ENCODE data around the gene SLC38A5.

Gene SLC38A5

DNA sequence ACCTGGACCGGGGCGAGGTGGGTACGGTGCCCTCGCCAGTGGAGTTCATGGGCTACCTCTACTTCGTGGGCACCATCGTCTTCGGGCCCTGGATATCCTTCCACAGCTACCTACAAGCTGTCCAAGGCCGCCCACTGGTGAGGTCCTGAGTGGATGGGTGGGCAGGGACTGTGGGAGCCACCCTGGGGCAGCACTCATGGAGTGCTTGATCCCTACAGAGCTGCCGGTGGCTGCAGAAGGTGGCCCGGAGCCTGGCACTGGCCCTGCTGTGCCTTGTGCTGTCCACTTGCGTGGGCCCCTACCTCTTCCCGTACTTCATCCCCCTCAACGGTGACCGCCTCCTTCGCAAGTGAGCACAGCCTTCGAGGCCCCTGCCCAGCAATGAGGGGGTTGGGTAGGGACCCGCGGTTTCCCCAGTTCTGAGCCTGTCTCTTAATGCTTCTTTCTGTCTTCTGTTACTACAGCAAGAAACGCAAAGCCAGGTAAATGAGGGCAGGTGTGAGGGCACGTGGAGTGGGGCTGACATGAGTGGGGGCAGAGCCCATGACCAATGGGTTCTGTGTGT lies 42.4 kb upstream of the SLC38A5 start:
- no peak overlapping the region for H4K91ac ChIP-seq (ENCODE audit: low read depth, low read length, poor library complexity)
- H3K9ac ChIP-seq (ENCODE audit: low read depth, low read length, poor library complexity), result no peak overlapping the region
- H3K14ac ChIP-seq (ENCODE audit: low read length), result no peak overlapping the region
- H3K23ac ChIP-seq (ENCODE audit: low read depth, low read length, poor library complexity), result no peak overlapping the region
- H4K8ac ChIP-seq (ENCODE audit: low read depth, low read length), result peak overlapping the region; percentile 43
- peaks cover 1 to 3% of the 10 kb centered on the region in 2 donors for H3K36me3 ChIP-seq (replicated peaks in 1 of 2; ENCODE audit: control insufficient read depth in 2 of 2, insufficient read depth in 2 of 2, low read length in 2 of 2)
- no peak overlapping the region for H2BK120ac ChIP-seq (ENCODE audit: low read depth, low read length)
- H3K27me3 ChIP-seq (ENCODE audit: control insufficient read depth in 3 of 3, insufficient read depth in 3 of 3, low read depth in 1 of 3, low read length in 3 of 3), result no peaks in the 10 kb centered on the region
- H3K4me3 ChIP-seq (ENCODE audit: low read length in 2 of 2), result no peak overlapping the region
- no CpG with 5 or more reads among the region's 20 CpGs for WGBS, 2 donors (ENCODE audit: extremely low coverage in 2 of 2, insufficient read length in 2 of 2, insufficient replicate concordance in 1 of 2)
- DNase-seq (ENCODE audit: low spot score), result no peak
- H3K4me2 ChIP-seq (ENCODE audit: insufficient read depth, low read length, poor library complexity, severe bottlenecking), result no peak overlapping the region
- H2BK5ac ChIP-seq (ENCODE audit: low read length), result no peak overlapping the region
- no peak overlapping the region for H2AK5ac ChIP-seq (ENCODE audit: low read depth, low read length)
- H3K18ac ChIP-seq (ENCODE audit: low read length), result no peak overlapping the region
- no peak overlapping the region for H2BK12ac ChIP-seq (ENCODE audit: low read length)
- no peaks in the 10 kb centered on the region for H3K9me3 ChIP-seq (replicated peaks in 1 of 2; ENCODE audit: control insufficient read depth in 2 of 2, insufficient read depth in 1 of 2, low read depth in 1 of 2, low read length in 2 of 2)
- no peak overlapping the region for H3K27ac ChIP-seq (replicated peaks; ENCODE audit: low read length)
- H3K79me1 ChIP-seq (ENCODE audit: low read depth, low read length), result no peaks in the 10 kb centered on the region
- peaks cover 0 to under 1% of the 10 kb centered on the region in 2 donors for H3K4me1 ChIP-seq (ENCODE audit: control insufficient read depth in 2 of 2, insufficient read depth in 1 of 2, low read depth in 1 of 2, low read length in 2 of 2)
- H3K4ac ChIP-seq (ENCODE audit: low read length), result no peak overlapping the region
- H2AFZ ChIP-seq (ENCODE audit: low read length), result no peak overlapping the region
- no peak overlapping the region for H2BK15ac ChIP-seq (ENCODE audit: low read length)

- no peak overlapping the region for H3K4me2 ChIP-seq (ENCODE audit: insufficient read depth, low read length, poor library complexity, severe bottlenecking)
- peaks cover 1 to 3% of the 10 kb centered on the region in 2 donors for H3K36me3 ChIP-seq (replicated peaks in 1 of 2; ENCODE audit: control insufficient read depth in 2 of 2, insufficient read depth in 2 of 2, low read length in 2 of 2)
- H4K8ac ChIP-seq (ENCODE audit: low read depth, low read length), result no peak overlapping the region
- H4K91ac ChIP-seq (ENCODE audit: low read depth, low read length, poor library complexity), result no peak overlapping the region
- no peak overlapping the region for H2BK15ac ChIP-seq (ENCODE audit: low read length)
- no peak overlapping the region for H3K4me3 ChIP-seq (ENCODE audit: low read length in 2 of 2)
- H3K27ac ChIP-seq (replicated peaks; ENCODE audit: low read length), result no peak overlapping the region
- DNase-seq (ENCODE audit: low spot score), result no peak
- H2AFZ ChIP-seq (ENCODE audit: low read length), result no peak overlapping the region
- H3K9me3 ChIP-seq (replicated peaks in 1 of 2; ENCODE audit: control insufficient read depth in 2 of 2, insufficient read depth in 1 of 2, low read depth in 1 of 2, low read length in 2 of 2), result no peaks in the 10 kb centered on the region
- H3K23ac ChIP-seq (ENCODE audit: low read depth, low read length, poor library complexity), result no peak overlapping the region
- no peak overlapping the region for H2AK5ac ChIP-seq (ENCODE audit: low read depth, low read length)
- no peak overlapping the region for H3K14ac ChIP-seq (ENCODE audit: low read length)
- H3K9ac ChIP-seq (ENCODE audit: low read depth, low read length, poor library complexity), result no peak overlapping the region
- no peaks in the 10 kb centered on the region for H3K79me1 ChIP-seq (ENCODE audit: low read depth, low read length)
- WGBS, 2 donors (ENCODE audit: extremely low coverage in 2 of 2, insufficient read length in 2 of 2, insufficient replicate concordance in 1 of 2), result no CpG with 5 or more reads among the region's 4 CpGs
- H2BK120ac ChIP-seq (ENCODE audit: low read depth, low read length), result no peak overlapping the region
- H3K27me3 ChIP-seq (ENCODE audit: control insufficient read depth in 3 of 3, insufficient read depth in 3 of 3, low read depth in 1 of 3, low read length in 3 of 3), result no peaks in the 10 kb centered on the region
- no peak overlapping the region for H3K4ac ChIP-seq (ENCODE audit: low read length)
- H3K18ac ChIP-seq (ENCODE audit: low read length), result no peak overlapping the region
- H3K4me1 ChIP-seq (ENCODE audit: control insufficient read depth in 2 of 2, insufficient read depth in 1 of 2, low read depth in 1 of 2, low read length in 2 of 2), result peaks cover 4% of the 10 kb centered on the region in 2 donors
- H2BK12ac ChIP-seq (ENCODE audit: low read length), result no peak overlapping the region
- no peak overlapping the region for H2BK5ac ChIP-seq (ENCODE audit: low read length)
These were observed 41.5 kb upstream of the SLC38A5 start for GRCh38 chrX:48511560-48511959.

DNA sequence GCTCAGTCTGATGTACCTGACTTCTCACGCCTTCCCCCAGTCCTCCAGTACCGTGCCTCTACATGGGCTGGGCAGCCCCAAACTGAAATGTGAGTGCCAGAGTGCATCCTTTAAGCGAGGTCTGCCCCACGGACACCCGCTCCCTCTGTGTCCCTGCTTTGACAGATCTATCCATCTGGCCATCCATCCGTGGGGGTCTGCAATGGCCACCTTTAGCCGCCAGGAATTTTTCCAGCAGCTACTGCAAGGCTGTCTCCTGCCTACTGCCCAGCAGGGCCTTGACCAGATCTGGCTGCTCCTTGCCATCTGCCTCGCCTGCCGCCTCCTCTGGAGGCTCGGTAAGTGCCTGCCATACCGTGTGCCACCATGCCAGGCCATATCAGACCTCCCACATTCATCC lies 39.6 kb upstream of the SLC38A5 start:
- H3K27ac ChIP-seq (replicated peaks; ENCODE audit: low read length), result no peak overlapping the region
- no peak overlapping the region for H3K23ac ChIP-seq (ENCODE audit: low read depth, low read length, poor library complexity)
- no peak for DNase-seq (ENCODE audit: low spot score)

DNA sequence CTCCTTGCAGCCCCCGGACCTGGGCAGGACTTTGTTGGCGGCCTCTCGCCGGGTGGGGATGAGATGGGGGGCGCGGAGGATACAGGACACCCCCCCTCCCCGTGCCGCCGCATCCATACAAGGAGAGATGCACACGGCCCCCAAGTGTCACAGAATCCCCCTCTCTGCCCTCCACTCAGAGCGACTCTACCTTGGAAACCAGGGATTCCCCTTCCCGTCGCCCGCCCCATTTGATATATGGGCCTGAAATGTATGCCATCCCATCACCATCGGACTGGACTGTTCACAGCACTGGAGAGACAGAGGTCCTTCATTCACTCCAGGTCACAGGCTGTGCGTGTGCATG lies 39.2 kb upstream of the SLC38A5 start:
- Histone ChIP-seq H3K9me3 (replicated peaks in 1 of 2; ENCODE audit: control insufficient read depth in 2 of 2, insufficient read depth in 1 of 2, low read depth in 1 of 2, low read length in 2 of 2) (no peaks in the 10 kb centered on the region), H3K18ac (ENCODE audit: low read length) (peak overlapping the region; percentile 15), H2BK12ac (ENCODE audit: low read length) (no peak overlapping the region), H3K4ac (ENCODE audit: low read length) (no peak overlapping the region), H2AFZ (ENCODE audit: low read length) (peak overlapping the region; percentile 95), H4K8ac (ENCODE audit: low read depth, low read length) (no peak overlapping the region), H2BK120ac (ENCODE audit: low read depth, low read length) (no peak overlapping the region), H3K4me1 (ENCODE audit: control insufficient read depth in 2 of 2, insufficient read depth in 1 of 2, low read depth in 1 of 2, low read length in 2 of 2) (peaks cover 4% of the 10 kb centered on the region in 2 donors), H3K27ac (replicated peaks; ENCODE audit: low read length) (no peak overlapping the region), H3K4me2 (ENCODE audit: insufficient read depth, low read length, poor library complexity, severe bottlenecking) (peak overlapping the region; percentile 62), H3K79me1 (ENCODE audit: low read depth, low read length) (no peaks in the 10 kb centered on the region), H2BK5ac (ENCODE audit: low read length) (no peak overlapping the region), H2AK5ac (ENCODE audit: low read depth, low read length) (no peak overlapping the region), H3K23ac (ENCODE audit: low read depth, low read length, poor library complexity) (no peak overlapping the region), H3K4me3 (ENCODE audit: low read length in 2 of 2) (peak overlapping the region; percentile 75 to 90), H3K14ac (ENCODE audit: low read length) (no peak overlapping the region), H3K9ac (ENCODE audit: low read depth, low read length, poor library complexity) (peak overlapping the region; percentile 83), H3K27me3 (ENCODE audit: control insufficient read depth in 3 of 3, insufficient read depth in 3 of 3, low read depth in 1 of 3, low read length in 3 of 3) (no peaks in the 10 kb centered on the region), H3K36me3 (replicated peaks in 1 of 2; ENCODE audit: control insufficient read depth in 2 of 2, insufficient read depth in 2 of 2, low read length in 2 of 2) (peaks cover 0 to 1% of the 10 kb centered on the region in 2 donors), H4K91ac (ENCODE audit: low read depth, low read length, poor library complexity) (no peak overlapping the region), H2BK15ac (ENCODE audit: low read length) (no peak overlapping the region)
- no CpG with 5 or more reads among the region's 16 CpGs for WGBS, 2 donors (ENCODE audit: extremely low coverage in 2 of 2, insufficient read length in 2 of 2, insufficient replicate concordance in 1 of 2)
- DNase-seq (ENCODE audit: low spot score), result no peak

More for the DNA sequence above, 39.6 kb upstream of the SLC38A5 start:
- H4K91ac ChIP-seq (ENCODE audit: low read depth, low read length, poor library complexity), result no peak overlapping the region
- H3K4me1 ChIP-seq (ENCODE audit: control insufficient read depth in 2 of 2, insufficient read depth in 1 of 2, low read depth in 1 of 2, low read length in 2 of 2), result peaks cover 4% of the 10 kb centered on the region in 2 donors
- H2BK15ac ChIP-seq (ENCODE audit: low read length), result no peak overlapping the region
- WGBS, 2 donors (ENCODE audit: extremely low coverage in 2 of 2, insufficient read length in 2 of 2, insufficient replicate concordance in 1 of 2), result no CpG with 5 or more reads among the region's 11 CpGs
- peak overlapping the region; percentile 95 for H2AFZ ChIP-seq (ENCODE audit: low read length)
- H3K36me3 ChIP-seq (replicated peaks in 1 of 2; ENCODE audit: control insufficient read depth in 2 of 2, insufficient read depth in 2 of 2, low read length in 2 of 2), result peaks cover 1 to 3% of the 10 kb centered on the region in 2 donors
- H2BK5ac ChIP-seq (ENCODE audit: low read length), result no peak overlapping the region
- no peak overlapping the region for H2BK12ac ChIP-seq (ENCODE audit: low read length)
- no peak overlapping the region for H4K8ac ChIP-seq (ENCODE audit: low read depth, low read length)
- H3K14ac ChIP-seq (ENCODE audit: low read length), result no peak overlapping the region
- peak overlapping the region; percentile 75 to 90 for H3K4me3 ChIP-seq (ENCODE audit: low read length in 2 of 2)
- no peaks in the 10 kb centered on the region for H3K27me3 ChIP-seq (ENCODE audit: control insufficient read depth in 3 of 3, insufficient read depth in 3 of 3, low read depth in 1 of 3, low read length in 3 of 3)
- no peak overlapping the region for H2BK120ac ChIP-seq (ENCODE audit: low read depth, low read length)
- H3K4ac ChIP-seq (ENCODE audit: low read length), result no peak overlapping the region
- peak overlapping the region; percentile 70 for H3K9ac ChIP-seq (ENCODE audit: low read depth, low read length, poor library complexity)
- H3K79me1 ChIP-seq (ENCODE audit: low read depth, low read length), result no peaks in the 10 kb centered on the region
- H3K18ac ChIP-seq (ENCODE audit: low read length), result no peak overlapping the region
- peak overlapping the region; percentile 62 for H3K4me2 ChIP-seq (ENCODE audit: insufficient read depth, low read length, poor library complexity, severe bottlenecking)
- no peaks in the 10 kb centered on the region for H3K9me3 ChIP-seq (replicated peaks in 1 of 2; ENCODE audit: control insufficient read depth in 2 of 2, insufficient read depth in 1 of 2, low read depth in 1 of 2, low read length in 2 of 2)
- H2AK5ac ChIP-seq (ENCODE audit: low read depth, low read length), result no peak overlapping the region

Data from neuronal stem cell (in vitro differentiated cells).